GM21825 (cell line): Measurements from ENCODE around the gene RPTOR.
"Not testable (repeated sequence)": the region's sequence is repeated elsewhere in the genome, so short reads cannot be mapped to it uniquely, and the experiment has no call there.

ENCODE experiments used
- ATAC-seq: cut with Tn5 transposase; IDR thresholded peaks from one replicate; pipeline ENCODE4 v1.9.1; 2021; ENCODE audit warnings: mild to moderate bottlenecking, moderate library complexity; ENCODE audit not compliant: unreplicated experiment

Gene RPTOR

DNA sequence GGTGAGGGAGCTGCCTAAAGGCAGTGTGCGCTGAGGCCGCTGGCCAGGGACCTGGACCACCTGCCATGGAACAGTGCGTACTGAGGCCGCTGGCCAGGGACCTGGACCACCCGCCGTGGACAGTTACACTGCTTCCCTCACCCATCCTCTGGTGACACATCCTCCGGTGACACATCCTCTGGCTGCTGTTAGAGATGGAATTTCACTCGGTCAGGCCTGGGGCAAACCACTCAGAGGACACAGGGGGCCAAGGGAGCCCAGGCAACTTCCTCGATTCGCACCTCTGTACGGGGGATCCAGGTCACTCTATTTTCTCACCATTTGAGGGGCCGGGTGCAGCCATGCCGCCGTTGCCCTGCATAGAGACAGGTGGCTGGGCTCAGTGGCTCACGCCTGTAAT lies 32.4 kb upstream of the RPTOR start:
- ATAC-seq: no peak

DNA sequence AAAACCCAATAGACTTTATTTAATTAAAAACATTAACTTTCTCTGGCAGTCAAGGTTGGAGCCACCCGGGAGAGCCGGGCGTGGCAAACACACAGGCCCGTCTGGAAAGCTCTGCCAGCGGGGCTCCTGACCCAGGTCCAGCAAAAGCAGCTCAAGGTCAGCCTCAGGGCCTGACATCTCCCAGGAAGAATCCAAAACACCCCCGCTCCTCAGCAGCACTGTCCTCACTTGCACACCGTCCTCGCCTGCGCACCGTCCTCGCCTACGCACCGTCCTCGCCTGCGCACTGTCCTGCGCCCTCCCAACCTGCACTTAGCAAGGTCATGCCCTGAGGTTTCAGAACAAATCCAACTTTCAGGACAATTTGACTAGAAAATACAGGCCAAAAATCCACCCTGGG lies 31.4 kb upstream of the RPTOR start:
- no peak for ATAC-seq

DNA sequence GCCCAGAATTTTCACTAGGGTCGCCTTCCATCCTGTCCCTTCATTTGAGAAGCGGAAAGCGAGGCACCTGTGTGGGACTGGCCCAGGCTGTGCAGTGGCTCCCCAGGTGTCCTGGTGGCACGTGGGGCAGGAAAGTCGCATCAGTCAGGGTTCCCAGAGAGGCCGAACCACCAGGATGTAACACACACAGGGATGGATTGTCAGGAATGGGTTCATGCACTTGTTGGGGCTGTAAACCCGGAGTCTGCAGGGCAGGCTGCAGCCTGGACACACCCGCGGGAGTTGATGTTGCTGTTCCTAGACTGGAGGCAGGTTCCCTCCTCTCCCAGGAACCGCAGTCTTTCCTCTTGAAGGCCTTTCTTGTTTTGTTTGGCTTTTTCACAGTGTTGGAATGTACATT lies 30.7 kb upstream of the RPTOR start:
- no peak for ATAC-seq

DNA sequence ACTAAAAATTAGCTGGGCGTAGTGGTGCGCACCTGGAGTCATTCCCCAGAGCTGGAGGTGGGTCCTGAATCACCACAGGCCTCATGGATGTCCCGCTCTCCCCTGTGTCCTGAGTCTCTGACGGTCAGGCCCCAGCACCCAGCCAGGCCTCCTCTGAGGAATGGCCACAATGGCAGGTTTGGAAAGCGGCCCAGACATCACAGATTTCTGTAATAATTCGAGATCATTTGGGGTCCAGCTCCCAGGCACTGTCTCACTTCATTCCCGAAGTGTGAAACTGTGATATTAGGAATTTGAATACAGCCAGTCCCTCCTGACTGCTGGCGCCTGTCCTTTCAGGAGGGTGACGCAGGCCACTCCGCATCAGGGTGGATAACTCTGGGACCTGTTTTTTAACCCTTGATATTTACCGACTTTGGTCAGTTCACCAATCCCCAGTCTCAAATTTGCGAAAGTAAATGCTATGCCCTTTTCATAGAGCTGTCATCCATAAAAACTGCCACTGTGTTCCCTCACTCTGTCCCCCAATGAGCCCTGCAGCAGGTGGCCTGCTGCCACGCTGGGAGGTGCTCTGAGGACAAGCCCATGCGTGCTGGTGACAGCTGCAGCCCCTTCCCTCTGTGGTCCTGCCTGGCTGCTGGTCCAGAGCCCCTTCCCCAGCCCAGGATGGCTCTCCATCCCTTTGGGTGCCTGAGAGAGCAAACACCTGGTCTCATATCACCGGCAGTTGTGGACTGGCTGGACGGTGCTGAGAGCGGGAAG lies 28.3 kb upstream of the RPTOR start:
- ATAC-seq: no peak

DNA sequence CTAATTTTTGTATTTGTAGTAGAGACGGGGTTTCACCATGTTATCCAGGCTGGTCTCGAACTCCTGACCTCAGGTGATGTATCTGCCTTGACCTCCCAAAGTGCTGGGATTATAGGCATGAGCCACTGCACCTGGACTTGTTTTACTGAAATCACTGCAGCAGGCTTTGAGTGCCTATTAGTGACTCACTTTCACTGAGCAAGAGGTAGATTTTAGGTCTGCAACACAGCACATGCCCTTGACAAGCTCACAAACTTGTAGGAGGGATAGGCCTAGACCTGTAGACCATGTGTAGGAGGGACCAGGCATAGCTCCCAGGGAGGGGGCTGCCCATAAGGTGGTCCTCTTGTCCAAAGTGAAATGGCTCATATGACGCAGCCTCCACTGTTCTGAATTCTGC lies 27.0 kb upstream of the RPTOR start:
- no peak for ATAC-seq

DNA sequence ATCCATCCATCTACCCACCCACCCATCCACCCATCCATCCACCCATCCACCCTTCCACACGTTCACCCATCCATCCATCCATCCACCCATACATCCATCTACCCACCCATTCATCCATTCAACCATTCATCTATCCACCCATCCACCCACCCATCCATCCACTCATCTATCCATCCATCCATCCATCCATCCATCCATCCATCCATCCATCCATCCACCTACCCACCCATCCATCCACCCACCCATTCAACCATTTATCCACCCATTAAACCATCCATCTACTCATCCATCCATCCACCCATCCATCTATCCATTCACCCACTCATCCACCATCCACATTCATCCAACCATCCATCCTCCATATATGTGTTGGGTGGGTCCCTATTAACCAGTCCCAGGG lies 26.2 kb upstream of the RPTOR start:
- ATAC-seq: no peak

DNA sequence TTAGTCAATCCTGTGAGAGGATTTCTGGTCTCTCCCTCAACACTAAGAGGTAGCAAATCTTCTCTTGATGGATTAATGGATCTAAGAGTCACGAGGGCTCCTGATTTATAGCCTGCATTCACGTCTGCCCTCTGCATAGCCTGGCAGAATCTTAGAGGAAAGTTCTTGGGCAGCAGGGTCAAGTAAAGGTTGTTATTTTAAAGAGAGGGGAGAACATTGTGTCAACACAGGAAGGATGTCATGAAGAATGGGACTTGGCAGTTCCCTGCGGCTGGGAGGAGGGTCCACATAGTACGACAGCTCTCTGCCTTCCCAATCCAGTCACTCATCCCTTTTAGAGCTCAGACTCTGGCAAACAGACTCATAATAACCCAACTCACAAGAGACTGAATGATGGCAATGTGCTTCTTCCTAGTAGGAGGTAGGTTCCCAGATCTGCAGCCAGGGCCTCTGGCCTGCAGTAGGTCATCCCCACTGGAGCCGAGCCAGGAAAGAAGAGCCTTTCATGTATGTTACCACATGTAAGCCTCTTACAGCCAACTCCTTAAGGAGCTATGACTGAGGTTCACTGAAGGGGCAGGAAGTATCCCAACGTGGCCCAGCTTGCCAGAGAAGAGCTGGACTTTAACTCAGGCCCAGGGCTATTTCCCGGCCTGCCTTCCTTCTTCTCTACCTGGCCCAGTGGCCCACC lies 25.4 kb upstream of the RPTOR start:
- no peak for ATAC-seq

DNA sequence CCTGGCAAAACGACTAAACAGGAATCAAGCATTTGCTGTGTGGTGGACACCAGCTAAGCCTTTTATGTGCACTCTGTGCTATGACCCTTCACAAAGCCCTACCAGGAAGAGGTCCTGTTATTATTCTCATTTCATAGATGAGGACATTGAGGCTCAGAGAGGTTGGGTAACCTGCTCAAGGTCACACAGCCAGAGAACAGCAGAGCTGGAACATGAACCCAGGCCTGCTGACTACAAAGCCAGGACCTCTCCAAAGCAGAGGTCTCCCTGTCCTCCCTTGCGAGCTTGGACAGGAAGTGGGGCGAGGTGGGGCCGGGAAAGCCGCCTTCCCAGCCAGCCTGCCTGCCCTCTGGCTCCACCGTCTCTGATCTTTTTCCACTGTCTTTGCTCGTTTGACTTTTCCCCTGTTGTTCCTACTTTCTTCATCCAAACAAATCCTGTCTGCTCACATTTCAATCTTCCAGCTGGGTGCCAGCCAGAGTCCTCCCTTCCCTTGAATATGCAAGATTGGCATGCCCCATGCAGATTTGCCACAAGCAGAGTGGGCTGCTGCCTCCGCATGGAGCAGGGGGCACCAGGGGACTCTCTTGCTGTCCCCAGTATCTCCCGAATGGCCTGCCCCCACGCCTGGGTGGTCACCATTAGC lies 23.7 kb upstream of the RPTOR start:
- no peak for ATAC-seq

DNA sequence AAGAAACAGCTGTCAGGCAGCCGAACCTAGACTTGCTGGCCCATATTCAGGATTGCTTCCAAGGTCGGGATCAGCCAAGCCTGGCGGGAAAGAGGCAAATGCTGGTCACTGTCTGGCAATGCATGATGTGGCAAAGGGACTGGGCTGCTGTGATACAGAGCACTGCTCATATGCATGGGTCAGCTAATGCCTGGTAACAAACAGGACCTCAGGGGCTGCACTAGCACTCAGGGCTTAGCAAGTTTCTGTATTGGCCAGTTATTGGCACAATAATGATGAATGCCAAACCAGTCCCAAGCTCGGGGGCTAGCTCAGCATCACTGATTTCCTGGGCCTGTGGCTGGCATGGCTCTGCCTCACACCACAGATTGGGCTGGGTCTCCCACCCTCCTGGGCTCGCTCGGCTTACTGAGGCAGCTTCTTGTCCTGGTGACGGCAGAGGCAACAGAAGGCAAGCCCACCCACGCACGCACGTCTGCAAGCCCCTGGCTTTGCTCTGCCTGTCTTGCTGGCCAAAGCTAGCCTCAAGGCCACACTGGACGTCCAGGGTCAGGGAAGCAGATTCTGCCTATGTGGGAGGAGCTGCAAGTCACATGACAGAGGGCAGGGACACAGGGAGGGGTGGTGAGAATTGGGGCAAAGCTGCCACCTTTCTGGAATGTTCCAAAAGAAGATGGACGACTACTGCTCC lies 21.4 kb upstream of the RPTOR start:
- ATAC-seq: no peak

DNA sequence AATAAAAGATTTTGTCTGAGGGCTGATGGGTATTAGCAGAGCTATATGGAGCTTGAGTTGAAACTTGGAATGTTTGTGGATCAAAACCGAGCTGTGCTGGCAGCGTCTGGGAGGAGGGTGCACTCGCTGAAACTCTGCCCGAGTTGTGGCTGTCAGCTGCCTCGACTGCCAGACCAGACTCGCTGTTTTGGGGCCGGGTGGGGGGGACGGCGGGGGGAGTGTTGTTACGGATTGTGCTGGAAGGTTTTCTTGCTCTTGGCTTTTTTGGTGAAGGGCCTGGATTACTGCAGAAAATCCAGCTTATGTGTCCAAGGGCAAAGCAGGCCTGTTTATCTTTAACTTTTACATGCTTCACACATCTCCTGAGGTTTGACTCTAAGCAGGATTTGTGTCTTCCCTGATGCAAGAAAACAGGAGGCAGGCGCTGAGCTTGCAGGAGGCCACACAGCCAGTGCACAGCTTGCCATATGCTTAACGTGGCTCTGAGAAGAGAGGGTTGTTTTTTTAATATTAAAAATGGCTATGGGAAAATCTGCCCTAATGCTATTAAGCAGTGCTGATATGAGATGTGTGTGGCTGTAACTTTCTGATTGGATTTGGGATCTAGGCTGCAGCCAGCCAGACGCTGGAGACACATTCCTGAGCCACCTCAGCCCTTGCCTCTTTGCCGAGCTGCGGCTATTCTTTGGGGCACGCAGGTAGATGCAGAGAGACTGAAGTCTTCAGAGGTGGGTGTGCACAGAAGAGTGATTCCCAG lies 20.5 kb upstream of the RPTOR start:
- ATAC-seq: no peak

DNA sequence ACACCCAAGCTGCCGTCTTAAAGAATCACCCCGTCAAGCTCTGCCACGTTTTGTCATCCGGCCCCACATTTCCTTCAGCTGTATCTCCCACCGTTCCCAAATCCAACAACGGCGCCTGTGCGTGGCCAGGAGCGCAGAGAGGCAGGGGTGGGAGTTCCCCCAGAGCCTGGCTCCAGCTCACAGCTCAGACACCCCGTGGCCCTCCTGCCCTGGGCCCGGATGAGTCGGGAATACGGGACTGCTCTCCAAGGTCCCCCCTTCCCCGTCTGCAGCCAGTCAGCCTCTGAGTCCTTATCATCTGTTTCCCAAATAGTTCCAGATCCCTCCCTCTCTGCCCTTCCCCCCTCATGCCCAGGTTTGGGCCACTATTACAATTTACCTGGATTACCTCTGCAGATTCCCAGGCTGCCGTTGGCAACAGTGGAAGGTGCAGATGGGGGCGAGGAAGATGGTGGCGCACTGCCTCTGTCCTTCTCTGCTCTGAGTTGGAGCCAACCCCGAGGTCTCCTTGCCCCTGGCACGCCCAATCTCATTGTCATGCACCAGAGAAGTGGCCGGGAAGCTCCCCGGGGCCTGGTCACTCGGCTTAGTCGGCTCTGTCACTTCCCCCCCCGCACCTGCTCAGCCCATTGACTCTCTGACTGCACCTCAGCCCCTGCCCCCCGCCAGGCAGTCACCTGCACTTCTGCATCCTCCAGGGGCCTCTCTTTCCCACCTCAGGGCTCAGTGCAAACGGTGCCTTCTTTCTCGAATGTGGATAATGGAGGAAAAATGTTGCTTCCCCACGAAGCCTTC lies 18.3 kb upstream of the RPTOR start:
- no peak for ATAC-seq

DNA sequence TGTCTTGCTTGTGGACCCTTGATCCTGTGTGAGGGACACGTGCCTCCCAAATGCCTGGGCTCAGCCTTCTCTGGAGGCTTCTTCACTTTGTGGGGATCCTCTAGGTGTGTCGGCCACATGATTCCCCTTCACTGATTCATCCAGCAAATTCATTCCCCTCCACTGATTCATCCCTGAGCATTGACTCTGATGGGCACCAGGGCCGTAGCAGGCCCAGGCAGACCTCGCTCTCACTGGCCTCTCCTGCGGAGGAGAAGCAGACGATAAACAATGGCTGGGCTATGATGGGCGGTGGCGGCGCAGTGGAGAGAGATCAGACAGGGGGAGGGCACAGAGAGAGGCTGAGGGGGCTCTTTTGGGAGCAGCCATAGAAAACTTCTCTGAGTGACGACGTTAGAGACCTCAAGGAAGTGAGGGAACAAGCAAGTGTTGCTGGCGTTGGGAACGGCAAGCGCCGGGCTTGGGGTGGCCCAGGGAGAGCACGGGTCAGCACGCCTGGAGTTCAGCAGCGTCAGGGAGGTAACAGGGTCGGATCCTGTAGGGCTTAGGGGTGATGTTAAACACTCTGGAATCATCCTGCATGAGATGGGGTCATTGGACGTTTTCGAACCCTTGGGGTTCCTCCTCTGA lies 17.5 kb upstream of the RPTOR start:
- no peak for ATAC-seq

DNA sequence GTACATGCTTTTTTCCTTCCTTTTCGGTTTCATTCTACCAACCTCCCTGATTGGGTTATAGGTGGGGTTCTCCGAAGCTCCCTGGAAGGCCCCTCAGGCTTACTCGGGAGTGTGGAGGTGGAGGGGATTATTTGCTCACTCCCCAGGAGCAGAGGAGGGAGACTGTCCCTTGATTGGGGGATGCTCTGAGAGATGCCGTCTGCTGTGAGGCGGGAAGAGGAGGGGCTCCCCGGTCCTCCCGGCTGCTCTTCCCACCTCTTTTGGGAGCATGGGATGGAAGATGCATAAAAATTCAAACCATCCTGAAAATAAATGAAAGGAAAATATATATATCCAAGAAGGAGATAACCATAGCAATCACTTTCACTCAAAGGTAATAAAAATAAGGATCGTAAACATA lies 16.1 kb upstream of the RPTOR start:
- no peak for ATAC-seq

DNA sequence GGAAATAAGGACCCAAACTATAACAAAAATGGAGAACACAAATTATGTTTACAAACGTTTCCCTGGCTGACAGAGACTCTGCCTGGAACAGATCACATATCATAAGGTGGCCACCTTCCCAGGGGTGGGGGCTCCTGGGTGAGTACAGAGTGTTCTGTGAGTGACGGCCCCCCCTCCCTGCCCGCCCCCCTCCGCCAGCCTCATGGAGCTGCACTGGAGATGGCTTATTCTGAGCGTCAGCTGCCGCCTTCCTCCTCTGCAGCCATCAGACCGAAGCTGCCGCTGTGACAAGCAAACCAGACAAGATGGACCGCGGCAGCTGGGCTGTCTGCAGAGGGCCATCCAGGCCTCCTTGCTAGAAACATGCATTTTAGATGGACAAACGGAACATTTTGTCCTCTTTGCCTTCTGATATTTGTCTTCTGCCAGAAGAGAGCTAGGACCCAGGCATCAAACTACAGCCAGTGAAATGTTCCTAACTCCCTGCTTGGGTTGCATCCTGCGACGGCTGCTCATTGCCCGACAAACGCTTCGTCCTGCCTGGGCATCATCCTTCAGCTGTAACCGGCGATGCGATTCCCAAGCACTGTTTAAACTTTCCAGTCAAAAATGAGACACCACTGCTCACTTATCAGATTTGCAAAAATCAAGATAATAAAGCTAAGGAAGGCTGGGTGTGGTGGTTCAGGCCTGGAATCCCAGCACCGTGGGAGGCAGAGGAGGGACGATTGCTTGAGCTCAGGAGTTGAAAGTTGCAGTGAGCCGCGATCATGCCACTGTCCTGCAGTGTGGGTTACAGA lies 15.3 kb upstream of the RPTOR start:
- no peak for ATAC-seq

DNA sequence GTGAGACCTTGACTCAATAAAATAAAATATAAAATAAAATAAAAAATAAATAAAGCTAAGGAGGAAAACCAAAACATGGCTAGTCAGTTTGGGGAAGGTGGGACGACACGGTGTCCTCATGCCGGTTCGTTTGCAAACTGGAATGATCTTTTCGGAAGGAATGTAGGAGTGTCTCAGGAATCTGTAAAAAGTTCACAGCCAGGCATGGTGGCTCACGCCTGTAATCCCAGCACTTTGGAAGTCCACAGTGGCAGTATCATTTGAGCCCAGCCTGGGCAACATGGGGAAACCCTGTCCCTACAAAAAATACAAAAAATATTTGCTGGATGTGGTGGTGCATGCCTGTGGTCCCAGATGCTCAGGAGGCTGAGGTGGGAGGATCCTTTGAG lies 14.7 kb upstream of the RPTOR start:
- ATAC-seq: no peak

DNA sequence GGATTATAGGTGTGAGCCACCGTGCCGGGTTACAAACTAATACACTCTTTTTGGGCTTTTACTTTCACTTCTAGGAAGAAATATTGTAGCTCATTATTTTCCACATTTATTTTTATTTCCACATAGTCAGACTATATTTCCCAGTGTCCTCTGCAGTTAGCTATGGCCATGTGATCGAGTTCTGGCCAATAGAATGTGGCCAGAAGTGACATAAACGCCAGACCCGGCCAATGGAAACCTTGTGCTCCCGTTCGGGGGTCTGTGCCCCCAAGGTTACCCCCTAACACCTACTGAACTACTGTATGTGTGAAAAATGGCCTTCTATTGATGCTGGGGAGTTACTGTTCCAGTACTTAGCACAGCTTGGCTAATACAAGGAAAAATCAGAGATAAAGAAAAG lies 13.2 kb upstream of the RPTOR start:
- no peak for ATAC-seq

DNA sequence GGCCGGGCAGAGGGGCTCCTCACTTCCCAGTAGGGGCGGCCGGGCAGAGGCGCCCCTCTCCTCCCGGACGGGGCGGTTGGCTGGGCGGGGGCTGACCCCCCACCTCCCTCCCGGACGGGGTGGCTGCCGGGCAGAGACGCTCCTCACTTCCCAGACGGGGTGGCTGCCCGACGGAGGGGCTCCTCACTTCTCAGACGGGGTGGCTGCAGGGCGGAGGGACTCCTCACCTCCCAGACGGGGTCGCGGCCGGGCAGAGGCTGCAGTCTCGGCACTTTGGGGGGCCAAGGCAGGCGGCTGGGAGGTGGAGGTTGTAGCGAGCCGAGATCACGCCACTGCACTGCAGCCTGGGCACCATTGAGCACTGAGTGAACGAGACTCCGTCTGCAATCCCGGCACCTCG lies 7.3 kb upstream of the RPTOR start:
- not testable (repeated sequence) for ATAC-seq

DNA sequence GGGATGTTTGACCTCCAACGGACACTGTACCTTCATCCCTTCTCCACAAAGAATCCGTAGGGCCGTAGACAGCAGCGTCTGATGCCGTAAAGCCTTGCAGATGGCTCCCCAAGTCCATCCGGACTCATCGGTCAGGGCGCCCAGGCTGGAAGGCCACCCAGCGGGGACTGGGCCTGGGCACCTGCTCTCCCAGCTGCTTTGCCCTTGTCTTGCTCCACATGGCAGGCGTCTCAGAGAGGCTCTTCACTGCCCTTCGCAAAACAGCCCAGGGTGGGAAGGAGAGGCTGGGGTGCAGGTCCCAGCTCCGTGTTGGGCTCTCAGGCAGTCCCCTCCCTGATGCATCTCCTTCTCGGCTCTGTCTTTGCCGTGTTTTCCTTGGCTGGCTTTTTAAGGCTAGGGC lies 6.2 kb upstream of the RPTOR start:
- no peak for ATAC-seq
